Upper lobe of left lung (tissue), 4 donors: ENCODE results near the gene CAPNS1.
"Not testable (repeated sequence)": the region's sequence is repeated elsewhere in the genome, so short reads cannot be mapped to it uniquely, and the experiment has no call there.

Experiments used
- CTCF ChIP-seq, 6 experiments: fragments of 450-650 bp in 4 of 6; fragments of 200-600 bp in 2 of 6; sonication (generic) in 2 of 6; IDR thresholded peaks; one replicate each; pipeline ENCODE4 v1.5.1; 2016 to 2019; ENCODE audit warnings: antibody characterized with exemption in 6 of 6
- POLR2A ChIP-seq, 4 donors: fragments of 450-650 bp; IDR thresholded peaks; one replicate each; pipeline ENCODE4 v1.5.1; 2016 to 2017; ENCODE audit warnings: antibody characterized with exemption in 4 of 4, mild to moderate bottlenecking in 2 of 4
- POLR2AphosphoS5 ChIP-seq, 2 donors: sonication (generic); formaldehyde crosslinking; IDR thresholded peaks; one replicate each; pipeline ENCODE4 v1.5.1; 2017; ENCODE audit warnings: antibody characterized with exemption in 2 of 2

- not testable (repeated sequence) for TF ChIP-seq CTCF, POLR2A, POLR2AphosphoS5 (IDR thresholded peaks at IDR 0.05)
Measured at GRCh38 chr19:36186722-36187121, 46.9 kb downstream of the CAPNS1 start.
